Stimulated activated CD8-positive, alpha-beta memory T cell treated with anti-CD3 and anti-CD28 coated beads, Interleukin-15, amount 100 ng/mL, for 1 hour (primary cell): ENCODE results near the gene GRAMD1B.
"Not testable (repeated sequence)": the region's sequence is repeated elsewhere in the genome, so short reads cannot be mapped to it uniquely, and the experiment has no call there.

Experiments used
- DNase-seq: peaks from one replicate; pipeline ENCODE4 v3.0.0-alpha.2; 2020; ENCODE audit warnings: low read depth

Gene GRAMD1B

DNA sequence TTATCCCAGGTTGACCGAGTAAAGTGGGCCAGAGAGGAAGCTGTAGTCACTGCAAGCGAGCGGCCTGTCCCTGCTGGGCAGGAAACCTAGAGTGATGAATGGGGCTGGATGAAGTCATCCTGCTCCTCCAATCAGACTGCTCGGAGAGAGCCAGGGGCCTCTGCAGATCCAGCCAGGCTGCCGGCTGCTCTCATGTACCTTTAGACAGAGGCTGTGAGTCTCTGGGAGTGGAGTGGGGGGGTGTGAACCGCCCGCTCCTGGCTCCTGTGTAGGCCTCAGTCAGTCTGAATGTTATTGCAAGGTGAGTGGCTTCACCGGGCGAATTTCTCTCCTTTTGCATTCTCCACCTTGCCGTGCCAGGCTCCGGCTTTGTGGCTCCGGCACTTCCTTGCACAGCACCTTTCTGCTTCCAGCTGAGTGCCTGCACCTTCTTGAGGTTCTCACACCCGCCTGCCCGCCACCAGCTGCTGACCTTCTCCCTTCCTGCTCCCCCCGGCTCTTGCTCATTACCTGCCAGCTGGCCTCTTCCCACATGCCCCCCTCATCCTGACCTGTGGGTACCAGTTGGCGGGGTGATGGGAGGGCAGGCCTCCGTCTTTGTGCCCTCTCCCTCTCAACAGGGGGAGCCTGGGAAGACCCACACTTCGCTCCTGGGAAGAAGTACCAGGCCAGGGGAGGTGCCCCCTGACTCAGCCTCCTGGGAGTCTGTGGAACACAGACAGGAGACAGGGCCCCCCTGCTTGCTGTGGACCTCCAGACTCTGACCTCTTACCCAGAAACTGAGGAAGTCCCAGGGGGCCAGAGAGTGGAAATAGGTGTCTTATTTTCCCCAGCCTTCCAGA is 79.9 kb downstream of the GRAMD1B start:
- no peak for DNase-seq

DNA sequence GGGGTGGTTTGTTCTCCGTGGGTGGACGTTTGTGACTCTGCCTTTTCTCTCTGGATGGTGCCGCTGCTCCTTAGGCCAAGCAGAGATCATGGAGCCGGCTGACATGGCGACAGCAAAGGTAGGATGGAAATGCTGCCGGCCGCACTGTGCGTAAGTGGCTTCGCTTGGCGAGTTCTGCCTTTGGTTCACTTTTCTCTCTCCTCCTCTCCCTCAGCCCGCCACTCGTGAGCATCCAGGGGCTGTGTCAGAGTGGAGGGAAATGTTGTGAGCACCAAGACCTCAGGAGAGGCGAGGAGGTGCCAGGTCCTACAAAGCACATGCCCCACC is 80.5 kb downstream of the GRAMD1B start:
- DNase-seq = no peak

DNA sequence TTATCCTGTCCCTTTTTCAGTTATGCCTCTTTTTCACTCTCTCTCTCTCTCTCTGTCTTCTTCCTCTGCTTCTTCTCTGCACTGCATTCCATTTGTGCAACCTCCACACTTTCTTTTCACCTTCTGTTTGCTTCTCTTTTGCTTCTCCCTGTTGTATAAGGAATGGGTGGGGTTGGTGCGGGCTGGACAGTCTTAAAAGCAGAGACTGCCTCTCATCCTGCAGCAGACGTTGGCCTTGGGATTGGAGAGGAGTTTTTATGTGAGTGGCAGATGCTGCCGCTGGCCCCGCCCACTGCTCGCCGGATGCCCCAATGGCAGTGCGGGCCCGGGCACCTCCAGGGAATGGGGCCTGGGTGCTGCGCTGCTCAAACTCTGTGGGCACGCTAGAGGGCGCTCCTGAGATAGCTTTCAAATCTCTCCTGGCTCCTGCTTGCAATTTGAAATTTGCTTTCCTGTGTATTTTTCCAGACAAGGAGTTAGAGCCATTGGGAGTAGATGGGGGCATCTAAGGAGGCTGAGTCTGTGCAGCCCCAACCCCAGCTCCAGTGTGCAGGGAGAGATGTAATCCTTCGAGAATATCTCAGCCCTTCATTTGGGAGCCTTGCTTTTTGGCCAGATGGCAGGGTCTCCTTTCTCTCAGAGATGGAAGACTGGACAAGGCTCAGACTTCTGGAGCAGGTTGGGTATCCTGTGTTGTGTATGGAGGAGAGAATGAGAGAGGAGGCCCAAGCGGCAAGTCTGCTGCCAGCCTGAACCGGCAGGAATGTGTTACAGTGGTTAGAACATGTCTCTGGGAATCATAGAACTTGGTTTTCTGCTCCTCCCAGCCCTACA is 81.2 kb downstream of the GRAMD1B start:
- no peak for DNase-seq

DNA sequence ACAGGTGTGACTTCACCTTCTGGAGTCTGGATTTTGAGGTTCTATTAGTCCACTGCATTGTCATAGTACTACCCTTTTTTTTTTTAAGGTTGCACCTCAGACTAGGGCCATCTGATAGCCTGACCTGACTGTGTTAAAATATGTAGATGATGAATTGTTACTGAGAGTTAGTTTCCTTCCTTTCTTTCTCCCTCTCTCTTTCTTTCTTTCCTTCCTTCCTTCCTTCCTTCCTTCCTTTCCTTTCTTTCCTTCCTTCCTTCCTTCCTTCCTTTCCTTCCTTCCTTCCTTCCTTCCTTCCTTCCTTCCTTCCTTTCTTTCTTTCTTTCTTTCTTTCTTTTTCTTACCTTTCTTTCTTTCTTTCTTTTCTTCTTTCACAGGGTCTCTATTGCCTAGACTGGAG is 83.2 kb downstream of the GRAMD1B start:
- not testable (repeated sequence) for DNase-seq

DNA sequence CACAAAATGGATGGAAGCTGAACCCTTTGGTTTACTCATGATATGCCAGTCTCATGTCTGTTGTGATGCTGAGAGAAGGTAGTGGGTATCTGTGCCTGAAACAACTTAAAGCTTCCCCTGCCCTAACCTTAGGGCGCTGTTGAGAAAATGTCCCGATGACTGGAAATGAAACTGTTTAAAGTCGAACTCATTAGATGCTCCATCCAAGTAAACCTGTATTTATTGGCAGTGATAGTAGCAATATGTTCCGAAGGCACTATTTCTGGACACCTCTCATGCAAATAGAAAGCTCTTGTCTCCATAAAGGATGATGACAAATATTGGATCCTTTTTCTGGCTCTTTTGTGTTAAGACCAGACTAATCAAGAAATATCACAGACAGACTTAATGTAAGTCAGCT is 86.2 kb downstream of the GRAMD1B start:
- DNase-seq = no peak

DNA sequence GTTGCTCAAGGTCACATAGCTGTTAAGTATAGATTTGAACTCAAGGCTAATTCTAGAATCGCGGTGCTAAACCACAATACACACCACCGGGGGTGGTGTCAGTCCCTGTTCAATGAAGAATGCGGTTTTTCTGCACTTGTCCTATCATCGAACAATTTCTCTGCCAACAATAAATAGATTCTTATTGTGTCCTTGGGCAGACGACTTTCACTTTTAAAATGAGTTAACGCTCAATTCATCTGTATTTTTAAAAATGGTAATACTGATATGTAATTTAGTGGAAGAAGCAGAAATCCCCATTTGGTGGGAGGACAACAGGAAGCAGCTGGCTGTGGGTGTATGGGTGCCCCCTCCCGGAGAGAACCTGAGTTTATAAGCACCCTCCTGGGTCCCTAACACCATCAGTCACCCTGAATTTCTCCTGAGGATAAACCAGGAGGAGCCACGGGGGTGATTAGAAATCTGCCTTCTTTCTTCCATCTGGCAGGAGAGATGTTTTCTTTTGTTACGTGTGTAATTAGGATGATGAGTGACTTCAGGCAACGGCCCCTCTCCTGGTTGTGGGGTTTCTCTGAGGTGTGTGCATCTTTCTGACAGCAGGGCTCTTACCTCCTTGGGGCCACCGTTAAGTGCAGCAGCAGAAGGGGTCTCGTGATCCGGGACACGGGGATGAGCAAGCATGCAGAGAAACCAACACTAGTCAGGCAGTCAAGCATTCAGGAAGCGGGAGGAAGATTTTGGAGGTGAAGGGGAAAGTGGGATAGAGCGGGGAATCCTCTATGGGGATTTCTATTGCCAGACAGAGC is 87.7 kb downstream of the GRAMD1B start:
- no peak for DNase-seq

DNA sequence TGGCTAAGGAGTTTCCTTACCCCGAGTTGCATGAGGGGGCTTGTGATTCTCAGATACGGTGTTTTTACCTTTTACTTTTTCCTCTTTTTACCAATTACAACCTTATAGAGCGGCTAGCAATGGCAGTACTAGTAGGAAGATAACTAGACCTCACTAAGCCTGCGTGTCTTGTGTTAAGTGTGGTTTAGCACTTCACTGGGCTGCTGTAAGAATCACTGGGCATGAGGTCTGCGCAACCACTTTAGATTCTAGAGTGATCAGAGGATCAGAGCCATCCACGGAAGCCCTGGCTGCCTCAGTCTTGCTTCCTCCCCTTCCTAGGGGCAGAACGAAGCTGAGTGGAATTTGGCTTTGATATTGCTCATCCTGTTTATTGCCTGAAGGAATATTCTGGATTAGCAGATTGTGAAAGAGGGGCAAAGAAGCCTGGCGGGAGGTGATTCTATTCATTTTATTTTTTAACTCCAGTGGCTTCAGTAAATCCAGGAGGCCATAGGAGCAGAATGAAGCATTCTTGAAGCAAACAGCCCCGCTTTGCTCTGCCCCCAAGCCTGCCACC is 88.5 kb downstream of the GRAMD1B start:
- no peak for DNase-seq

DNA sequence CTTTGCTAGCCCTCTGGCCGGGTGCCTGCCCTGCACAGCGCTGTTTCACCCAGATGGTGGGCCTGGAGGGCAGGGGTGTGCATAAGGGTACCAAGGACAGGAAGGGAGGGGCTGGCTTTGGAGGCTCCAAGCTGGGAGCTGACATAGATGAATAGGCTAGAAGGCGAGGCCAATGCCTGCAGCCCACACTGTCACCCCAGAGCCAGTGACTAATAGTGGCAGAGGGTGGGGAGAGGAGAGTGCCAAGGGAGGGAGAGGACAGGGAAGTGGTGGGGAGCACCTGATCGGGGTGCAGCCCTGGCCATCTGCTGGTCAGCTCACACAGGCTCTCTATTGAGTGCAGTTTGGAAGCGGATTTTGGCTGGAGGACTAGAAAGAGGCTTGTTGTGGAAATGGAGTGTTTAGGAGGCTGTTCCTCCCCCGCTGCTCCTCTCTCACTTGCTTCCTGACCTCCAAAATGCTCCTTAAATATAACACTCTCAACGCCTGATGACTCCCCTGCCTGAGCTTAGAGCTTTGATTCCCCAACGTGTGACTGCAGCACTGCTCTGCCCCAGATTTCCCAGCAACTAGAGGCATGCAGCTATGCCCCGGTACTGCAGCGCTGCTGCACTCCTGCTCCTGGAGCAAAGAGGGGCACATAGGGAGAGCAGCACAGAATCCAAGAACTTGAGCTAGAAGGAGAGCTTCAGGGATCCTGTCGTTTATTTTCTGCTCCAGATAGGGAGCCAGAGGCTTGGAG is 89.2 kb downstream of the GRAMD1B start:
- DNase-seq = no peak

DNA sequence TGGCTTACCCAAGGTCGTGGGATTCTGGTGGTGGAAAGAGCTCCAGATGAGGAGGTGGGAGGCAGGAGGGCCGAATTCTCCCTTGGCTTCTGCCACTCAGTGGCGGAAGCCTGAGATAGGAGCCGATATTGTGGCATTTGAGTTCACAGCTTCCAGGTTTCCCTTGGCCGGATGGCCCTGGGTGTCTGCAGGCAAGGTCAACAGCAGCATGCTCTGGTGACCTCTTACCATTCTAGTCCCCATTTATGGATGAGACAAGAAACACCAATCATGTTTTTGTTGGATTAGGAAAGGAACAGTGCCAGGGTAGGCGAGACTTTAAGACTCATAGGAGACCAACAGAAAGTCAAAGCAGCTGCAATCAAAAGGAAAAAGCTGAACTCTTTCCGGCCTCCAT is 89.7 kb downstream of the GRAMD1B start:
- no peak for DNase-seq

DNA sequence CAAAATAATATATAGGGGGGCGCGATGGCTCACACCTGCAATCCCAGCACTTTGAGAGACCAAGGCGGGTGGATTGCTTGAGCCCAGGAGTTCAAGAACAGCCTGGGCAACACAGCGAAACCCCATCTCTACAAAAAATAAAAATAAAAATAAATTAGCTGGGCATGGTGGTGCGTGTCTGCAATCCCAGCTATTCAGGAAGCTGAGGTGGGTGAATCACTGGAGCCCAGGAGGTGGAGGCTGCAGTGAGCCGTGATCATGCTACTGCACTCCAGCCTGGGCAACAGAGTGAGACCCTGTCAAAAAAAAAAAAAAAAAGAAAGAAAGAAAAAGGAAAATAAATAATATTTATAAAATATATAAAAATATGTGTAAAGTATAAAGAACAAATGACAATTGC is 90.4 kb downstream of the GRAMD1B start:
- DNase-seq = not testable (repeated sequence)

DNA sequence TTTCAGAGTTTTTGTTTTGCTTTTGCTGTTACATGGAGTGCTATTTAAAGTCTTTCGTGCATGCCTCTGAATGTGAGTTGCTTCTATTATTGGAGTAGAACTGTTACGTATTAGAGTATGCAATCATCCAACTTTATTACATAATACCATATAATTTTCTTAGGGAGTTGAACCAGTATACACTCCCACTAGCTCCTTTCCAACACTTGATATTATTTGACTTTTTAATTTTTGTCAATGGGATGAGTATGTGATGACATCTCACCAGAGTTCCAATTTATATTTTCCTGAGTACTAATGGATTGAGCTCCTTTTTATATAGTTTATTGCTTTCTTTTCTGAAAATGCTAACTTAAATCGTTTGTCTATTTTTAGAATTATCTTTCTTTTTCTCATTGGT is 90.9 kb downstream of the GRAMD1B start:
- DNase-seq = no peak

DNA sequence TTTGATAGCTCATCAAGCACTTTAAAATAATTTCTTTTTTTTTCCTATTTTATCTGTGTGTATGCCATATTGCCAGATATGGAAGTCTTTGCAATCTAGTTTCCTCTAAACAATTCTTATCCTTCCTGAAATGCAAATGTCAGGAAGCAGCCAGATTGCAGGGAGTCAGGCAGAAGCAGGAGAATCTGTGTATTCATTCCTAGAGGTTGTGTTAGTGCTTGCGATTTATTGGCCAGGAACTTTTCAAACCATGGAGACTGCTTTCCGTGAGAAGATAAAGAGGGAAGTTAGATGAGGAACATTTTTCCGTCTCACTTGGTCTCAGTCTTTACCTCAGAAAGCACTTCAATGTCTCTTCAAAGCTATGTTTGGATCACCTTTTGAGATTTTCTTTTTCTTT is 91.9 kb downstream of the GRAMD1B start:
- DNase-seq = no peak

DNA sequence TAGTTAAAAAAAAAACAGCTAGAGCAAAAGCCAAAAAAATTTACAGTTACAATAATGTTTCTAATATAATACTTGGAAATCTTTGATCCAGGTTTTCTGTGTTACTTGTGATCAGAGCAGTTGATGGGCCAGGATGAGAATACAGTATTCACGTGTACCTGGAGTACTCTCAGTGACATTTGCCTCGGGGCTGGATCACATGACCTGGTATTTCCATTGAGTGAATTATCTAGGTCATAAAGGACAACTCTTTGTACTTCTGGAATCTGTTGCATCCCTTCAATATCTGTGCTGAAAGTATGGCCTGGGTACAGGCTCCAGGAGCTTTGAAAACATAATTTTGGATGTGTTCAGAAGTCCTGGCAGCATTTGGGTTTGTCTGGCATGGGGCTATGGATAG is 93.5 kb downstream of the GRAMD1B start:
- DNase-seq = no peak

DNA sequence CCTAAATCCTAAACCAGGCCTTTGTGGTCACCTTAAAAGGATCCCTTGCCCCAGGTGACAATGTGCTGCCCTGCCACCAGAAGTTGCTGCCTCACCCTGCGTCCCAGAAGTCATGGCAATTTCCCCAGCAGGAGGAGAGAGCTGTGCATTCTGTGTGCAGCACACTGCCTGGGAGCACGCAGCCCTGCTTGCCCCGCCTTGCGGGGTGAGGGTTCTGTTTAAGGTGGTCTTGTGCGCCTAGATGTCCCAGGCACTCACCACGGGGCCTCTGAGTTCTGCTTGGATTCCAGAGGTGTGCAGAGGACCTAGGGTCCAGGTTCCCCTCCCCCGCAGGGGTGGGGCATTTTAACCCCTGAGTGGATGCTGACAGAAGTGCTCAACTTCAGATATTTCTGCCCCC is 95.0 kb downstream of the GRAMD1B start:
- DNase-seq = no peak

DNA sequence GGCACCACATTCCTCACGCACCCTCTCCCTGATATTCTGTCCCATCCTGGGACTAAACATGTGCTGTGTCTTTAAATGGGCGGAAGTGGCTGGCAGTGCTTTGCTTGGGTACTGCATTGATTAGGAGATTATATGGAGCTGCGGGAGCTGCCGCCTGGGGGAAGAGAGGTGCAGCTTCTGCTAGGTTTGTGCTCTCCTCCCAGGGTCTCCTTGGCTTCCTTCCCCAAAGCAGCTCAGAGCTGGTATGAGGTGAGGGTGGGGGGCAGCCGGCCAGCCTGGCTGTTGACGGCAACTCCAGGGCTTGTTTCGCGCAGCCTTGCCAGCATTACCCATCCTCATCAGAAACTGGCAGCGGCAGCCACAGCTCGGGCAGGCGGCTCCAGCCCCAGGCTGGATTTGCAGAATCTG is 95.4 kb downstream of the GRAMD1B start:
- no peak for DNase-seq

DNA sequence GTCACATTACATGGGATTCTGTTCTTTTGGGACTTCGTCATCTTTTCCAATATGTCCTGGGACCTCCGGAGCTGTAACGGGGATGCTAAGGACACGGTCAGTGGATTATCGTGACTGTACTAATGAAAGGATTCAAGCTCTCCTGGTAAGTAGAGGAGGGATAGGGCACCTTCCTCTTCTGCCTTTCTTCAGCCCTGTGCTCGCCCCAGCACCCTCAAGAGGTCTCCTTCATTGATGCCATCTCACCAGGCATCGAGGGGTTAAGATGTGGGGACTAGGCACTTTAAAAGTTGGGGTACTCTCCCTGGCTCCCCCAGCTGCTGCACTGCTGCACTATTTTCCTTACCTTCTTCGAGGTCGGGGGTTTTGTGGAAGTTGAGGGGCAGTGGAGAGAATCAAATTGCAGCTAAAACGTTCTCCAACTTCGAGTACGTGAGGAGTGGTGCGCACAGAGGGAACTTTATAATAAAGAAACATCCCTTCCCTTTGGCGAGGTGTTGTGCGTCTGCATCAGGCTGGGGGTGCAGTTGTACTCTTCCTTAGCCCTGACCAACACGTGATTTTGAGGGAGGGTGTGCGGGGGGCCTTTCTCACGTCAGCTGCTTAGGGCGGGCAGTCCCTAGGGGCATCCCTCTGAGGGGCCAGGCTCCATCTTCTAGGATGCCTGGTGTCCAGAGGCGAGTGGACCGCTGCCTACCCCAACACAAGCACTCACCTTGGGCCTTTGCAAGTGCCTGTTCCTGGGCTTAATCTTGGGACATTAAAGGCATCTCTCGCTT is 96.1 kb downstream of the GRAMD1B start:
- no peak for DNase-seq

DNA sequence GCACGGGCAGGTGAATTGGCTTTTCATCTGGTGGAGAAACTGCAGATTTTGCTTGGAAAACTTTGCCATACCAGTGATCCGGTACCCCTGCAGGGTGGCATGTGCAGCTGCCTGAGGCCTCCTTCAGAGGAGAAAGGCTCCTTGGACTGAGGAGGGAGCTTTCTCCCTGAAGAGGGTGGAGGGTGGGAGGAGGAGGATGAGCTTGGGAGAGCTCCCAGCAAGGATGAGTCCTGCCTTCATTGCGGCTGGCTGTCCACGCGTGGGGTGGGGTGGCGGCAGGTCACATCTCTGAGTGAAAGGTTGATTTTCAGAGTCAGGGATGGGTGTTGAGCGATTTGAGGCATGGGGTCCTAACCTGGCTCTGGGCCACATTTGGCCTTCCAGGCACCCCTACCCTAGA is 96.8 kb downstream of the GRAMD1B start:
- DNase-seq = no peak

DNA sequence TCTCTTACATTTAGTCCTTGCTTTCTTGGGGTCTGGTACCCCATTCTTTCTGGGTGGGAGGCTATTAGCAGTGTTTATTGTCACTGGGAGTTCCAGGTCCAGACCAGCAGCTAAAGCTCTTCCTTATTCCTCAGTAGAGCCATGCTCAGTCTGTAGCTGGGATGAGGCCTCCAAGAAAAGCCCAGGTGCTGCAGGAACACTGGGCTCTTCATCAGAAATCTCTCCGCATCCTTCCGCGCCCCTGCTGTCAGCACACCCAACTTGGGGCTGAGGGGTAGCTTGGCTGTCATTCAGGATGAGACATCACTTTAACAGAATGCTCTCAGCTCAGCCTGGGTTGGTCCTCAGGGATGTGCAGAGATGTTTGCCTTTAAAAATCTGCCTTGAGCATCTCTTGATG is 97.5 kb downstream of the GRAMD1B start:
- DNase-seq = no peak

DNA sequence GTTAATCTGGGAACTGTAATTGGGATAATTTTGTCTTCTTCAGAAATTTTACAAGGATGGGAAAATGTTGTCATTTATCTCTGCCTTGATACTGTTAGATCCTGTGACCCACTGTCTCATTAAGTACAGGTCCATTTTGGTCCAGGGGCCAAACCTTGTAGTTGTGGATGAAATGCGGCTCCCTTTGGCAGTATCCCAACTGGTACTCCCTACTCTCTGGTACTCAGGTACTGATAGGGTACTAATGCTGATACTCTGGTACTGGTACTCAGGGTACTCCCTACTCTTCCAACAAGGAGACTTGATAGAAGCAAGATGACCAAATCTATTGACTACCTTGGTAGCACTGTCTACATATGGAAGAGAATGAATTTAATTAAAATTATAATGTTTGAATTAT is 97.9 kb downstream of the GRAMD1B start:
- no peak for DNase-seq

DNA sequence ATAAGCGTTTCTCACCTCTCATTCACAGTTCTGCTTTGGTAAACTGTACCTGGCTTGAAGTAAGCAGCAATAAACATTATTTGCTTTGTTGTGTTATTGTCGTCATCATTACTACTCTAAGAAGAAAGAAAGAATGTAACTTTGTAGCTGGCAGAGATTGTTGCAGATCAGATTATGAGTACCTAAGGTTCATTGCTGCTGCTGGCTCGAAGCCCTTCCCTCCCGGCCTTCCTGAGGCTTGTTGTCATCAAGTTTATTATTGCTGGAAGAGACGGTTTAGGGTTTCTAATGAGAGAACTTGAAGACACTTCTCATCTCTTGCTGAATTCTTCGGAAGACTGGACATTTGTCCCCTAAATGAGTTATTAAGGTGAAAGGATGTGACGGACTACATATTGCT is 101.3 kb downstream of the GRAMD1B start:
- DNase-seq = no peak

DNA sequence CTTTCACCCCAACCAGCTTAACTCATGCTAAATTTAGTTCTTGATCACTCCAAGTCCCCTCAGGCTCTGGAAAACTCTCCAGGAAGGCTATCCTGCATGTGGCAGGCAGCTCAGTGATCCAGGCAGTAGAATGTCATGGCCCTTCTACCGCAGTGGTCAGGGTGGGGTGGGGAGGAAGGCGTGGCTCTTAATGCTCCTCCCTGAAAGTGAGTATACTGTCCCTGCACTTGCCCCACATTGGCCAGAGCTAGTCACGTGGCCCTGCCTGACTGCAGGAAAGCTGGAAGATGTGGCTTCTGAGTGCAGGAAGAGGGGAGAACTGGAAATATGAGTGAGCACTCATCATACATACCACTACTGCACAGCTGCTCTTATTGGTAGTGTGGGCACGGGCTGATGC is 102.1 kb downstream of the GRAMD1B start:
- no peak for DNase-seq
